Measurements from ENCODE around the gene AGBL4. TPM values are rescaled to one million over a fixed set of nuclear protein-coding genes. Genes with fewer than 3 reads are reported as not detected.

AGBL4 gene
- total RNA-seq, 1 donor from 2014 or later, result not detected

- DNase-seq (ENCODE audit: extremely low read depth, low read depth, low spot score), result no peak
These were observed 1404.2 kb downstream of the AGBL4 start for GRCh38 chr1:48619539-48619938.

- no peak for DNase-seq (ENCODE audit: extremely low read depth, low read depth, low spot score)
These were observed 1406.5 kb downstream of the AGBL4 start for GRCh38 chr1:48617252-48617651.

- no peak for DNase-seq (ENCODE audit: extremely low read depth, low read depth, low spot score)
These were observed 1407.0 kb downstream of the AGBL4 start for GRCh38 chr1:48616710-48617109.

GRCh38 chr1:48611841-48612240, 1411.9 kb downstream of the AGBL4 start:
- DNase-seq (ENCODE audit: extremely low read depth, low read depth, low spot score), result no peak

GRCh38 chr1:48610628-48611542, 1412.9 kb downstream of the AGBL4 start:
- no peak for DNase-seq (ENCODE audit: extremely low read depth, low read depth, low spot score)

GRCh38 chr1:48608882-48609281, 1414.9 kb downstream of the AGBL4 start:
- no peak for DNase-seq (ENCODE audit: extremely low read depth, low read depth, low spot score)

GRCh38 chr1:48603222-48603621, 1420.5 kb downstream of the AGBL4 start:
- no peak for DNase-seq (ENCODE audit: extremely low read depth, low read depth, low spot score)

GRCh38 chr1:48602349-48602748, 1421.4 kb downstream of the AGBL4 start:
- no peak for DNase-seq (ENCODE audit: extremely low read depth, low read depth, low spot score)

- DNase-seq (ENCODE audit: extremely low read depth, low read depth, low spot score), result no peak
These were observed 1423.6 kb downstream of the AGBL4 start for GRCh38 chr1:48600182-48600581.

GRCh38 chr1:48597663-48598062, 1426.1 kb downstream of the AGBL4 start:
- no peak for DNase-seq (ENCODE audit: extremely low read depth, low read depth, low spot score)

GRCh38 chr1:48596046-48596445, 1427.7 kb downstream of the AGBL4 start:
- DNase-seq (ENCODE audit: extremely low read depth, low read depth, low spot score), result no peak

GRCh38 chr1:48595613-48596012, 1428.1 kb downstream of the AGBL4 start:
- no peak for DNase-seq (ENCODE audit: extremely low read depth, low read depth, low spot score)

GRCh38 chr1:48592330-48592729, 1431.4 kb downstream of the AGBL4 start:
- no peak for DNase-seq (ENCODE audit: extremely low read depth, low read depth, low spot score)

GRCh38 chr1:48591181-48591580, 1432.6 kb downstream of the AGBL4 start:
- DNase-seq (ENCODE audit: extremely low read depth, low read depth, low spot score), result no peak

- no peak for DNase-seq (ENCODE audit: extremely low read depth, low read depth, low spot score)
These were observed 1435.7 kb downstream of the AGBL4 start for GRCh38 chr1:48588061-48588460.

- DNase-seq (ENCODE audit: extremely low read depth, low read depth, low spot score), result no peak
These were observed 1441.3 kb downstream of the AGBL4 start for GRCh38 chr1:48582408-48582807.

- no peak for DNase-seq (ENCODE audit: extremely low read depth, low read depth, low spot score)
These were observed 1442.5 kb downstream of the AGBL4 start for GRCh38 chr1:48581270-48581669.

- no peak for DNase-seq (ENCODE audit: extremely low read depth, low read depth, low spot score)
These were observed 1447.2 kb downstream of the AGBL4 start for GRCh38 chr1:48576565-48576964.

GRCh38 chr1:48572646-48573258, 1451.0 kb downstream of the AGBL4 start:
- DNase-seq (ENCODE audit: extremely low read depth, low read depth, low spot score), result no peak

- DNase-seq (ENCODE audit: extremely low read depth, low read depth, low spot score), result no peak
These were observed 1451.6 kb downstream of the AGBL4 start for GRCh38 chr1:48572134-48572533.

- no peak for DNase-seq (ENCODE audit: extremely low read depth, low read depth, low spot score)
These were observed 1452.3 kb downstream of the AGBL4 start for GRCh38 chr1:48571303-48571987.

- DNase-seq (ENCODE audit: extremely low read depth, low read depth, low spot score), result no peak
These were observed 1453.2 kb downstream of the AGBL4 start for GRCh38 chr1:48570568-48570967.
